C4-2B (cell line): ENCODE data around the gene APH1A.

Experiments used
- CTCF ChIP-seq: fragments of 450-650 bp; conservative IDR thresholded peaks from 2 replicates; pipeline ENCODE4 v1.5.1; 2017; ENCODE audit warnings: mild to moderate bottlenecking
- ZFX ChIP-seq: fragments of 450-650 bp; IDR thresholded peaks from 2 replicates; pipeline ENCODE4 v1.6.1; 2017

GRCh38 chr1:150302338-150302737 is 33.5 kb upstream of the APH1A start:
- TF ChIP-seq CTCF (no peak), ZFX (no peak)
